NCI-H2029 treated with DMSO at 0.1 percent for 48 hours (cell line): Measurements from ENCODE around the gene MANEAL.

Experiments
- DNase-seq: peaks from one replicate; lab custom pipeline; 2025; lab: John Stamatoyannopoulos, UW

Gene MANEAL

DNA sequence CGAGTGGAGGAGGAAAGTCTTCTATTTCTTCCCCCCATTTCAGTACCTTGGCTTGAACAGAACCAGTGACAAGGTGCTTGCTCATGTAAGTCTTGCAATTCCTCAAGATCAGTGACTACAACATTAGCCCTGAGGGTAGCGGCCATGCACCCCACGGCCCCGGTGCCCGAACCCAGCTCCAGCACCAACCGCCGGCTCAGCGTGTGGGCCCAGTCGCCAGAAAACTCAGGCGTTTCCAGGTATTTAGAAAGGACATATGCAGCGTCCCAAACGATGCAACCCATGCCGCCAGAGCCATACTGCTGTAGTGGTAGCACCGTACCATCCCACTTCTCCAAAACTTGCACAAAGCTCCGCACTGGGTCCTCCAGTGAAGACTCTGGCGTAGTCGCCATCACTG lies 11.2 kb upstream of the MANEAL start:
- DNase-seq, result no peak

- no peak for DNase-seq
Measured at GRCh38 chr1:37792943-37793686, 532 bp upstream of the MANEAL start.

DNA sequence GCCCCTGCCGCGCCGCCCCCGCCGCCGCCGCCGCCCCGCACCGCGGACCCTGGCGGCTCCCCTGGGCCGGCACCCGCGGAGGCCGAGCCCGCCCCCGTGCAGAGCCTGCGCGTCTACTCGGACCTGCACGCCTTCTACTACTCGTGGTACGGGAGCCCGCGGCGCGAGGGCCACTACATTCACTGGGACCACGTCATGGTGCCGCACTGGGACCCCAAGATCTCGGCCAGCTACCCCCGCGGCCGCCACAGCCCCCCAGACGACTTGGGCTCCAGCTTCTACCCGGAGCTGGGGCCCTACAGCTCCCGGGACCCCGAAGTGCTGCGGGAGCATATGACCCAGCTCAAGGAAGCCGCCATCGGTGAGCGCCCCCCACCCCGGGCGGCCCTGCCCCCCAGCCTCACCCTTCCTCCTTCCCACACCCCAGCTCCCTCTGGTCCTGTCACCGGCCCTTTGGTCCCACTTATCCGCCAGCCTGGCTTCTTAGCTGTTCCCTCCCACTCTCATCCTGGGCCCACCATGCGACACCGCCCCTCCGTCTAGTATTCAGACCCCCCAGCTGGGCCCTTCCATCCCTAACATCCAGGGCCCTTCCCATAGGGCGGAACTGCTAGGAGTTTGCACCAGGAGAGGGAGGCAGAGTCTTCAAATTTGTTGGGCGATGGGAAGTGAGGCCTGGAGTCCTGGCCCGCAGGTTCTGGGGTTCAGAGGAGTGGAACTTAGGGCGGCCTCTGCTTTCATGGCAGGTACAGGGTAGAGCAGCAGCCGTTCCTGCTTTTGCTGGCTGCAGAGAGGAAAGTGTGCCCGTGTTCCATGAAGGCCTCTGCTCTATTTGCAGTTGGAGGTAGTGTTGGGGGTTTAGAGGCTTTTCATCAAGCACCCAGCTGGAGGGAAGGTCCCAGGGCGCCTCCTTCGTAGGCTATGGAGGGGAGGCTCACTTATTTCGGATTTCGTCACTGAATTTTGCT lies 1.0 kb downstream of the MANEAL start:
- no peak for DNase-seq

DNA sequence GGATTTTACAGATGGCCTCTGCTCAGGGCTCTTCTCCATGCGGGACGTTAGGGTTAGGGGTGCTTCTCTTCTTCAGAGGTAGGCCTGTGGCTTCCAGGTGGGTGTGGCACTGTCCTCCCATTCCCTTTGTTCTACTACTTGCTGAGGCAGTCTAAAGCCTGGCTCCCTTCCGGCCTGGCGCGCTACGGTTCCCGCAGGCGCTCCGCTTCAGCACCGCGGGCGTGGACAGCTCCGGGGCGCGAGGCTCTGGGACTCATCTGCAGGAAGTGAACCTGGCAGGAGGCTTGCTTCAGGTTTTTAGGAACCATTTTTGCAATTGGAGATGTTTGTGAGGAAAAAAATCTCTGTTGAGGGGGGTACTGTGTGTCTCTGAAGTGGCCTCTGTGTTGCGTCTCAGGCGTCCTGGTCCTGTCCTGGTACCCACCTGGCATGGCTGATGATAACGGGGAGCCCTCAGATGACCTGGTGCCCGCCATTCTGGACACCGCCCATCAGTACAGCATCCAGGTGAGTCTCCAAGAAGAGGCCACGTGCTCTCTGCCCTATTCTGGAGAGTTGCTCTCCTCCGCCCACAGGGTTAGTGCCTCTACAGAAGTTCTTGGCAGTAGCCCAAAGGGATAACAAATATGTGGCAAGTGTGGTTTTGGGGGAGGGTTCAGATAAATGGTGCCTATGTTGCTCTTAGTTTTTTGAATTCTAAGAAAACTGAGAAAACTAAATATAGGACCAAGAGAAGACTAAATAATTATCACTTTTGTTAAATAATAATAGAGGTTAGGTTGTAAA lies 1.9 kb downstream of the MANEAL start:
- peak; percentile 50 for DNase-seq

DNA sequence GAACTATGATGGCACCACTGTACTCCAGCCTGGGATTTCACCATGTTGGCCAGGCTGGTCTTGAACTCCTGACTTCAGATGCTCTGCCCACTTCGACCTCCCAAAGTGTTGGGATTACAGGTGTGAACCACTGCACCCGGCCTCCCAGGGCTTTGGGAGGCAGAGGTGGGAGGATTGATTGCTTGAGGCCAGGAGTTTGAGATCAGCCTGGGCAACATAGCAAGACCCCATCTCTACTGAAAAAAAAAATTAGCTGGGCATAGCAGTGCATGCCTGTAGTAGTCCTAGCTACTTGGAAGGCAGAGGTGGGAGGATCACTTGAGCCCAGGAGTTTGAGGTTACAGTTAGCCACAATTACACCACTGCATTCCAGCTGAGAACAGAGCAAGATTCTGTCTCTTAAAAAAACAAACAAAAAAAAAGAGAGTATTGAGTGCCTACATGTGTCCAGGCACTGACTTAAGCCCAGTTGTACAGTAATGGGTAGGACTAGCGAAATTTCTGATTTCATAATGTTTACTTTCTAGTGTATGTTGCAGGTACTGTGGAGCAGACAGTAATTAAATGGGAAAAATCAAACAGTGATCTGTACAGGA lies 4.2 kb downstream of the MANEAL start:
- no peak for DNase-seq

DNA sequence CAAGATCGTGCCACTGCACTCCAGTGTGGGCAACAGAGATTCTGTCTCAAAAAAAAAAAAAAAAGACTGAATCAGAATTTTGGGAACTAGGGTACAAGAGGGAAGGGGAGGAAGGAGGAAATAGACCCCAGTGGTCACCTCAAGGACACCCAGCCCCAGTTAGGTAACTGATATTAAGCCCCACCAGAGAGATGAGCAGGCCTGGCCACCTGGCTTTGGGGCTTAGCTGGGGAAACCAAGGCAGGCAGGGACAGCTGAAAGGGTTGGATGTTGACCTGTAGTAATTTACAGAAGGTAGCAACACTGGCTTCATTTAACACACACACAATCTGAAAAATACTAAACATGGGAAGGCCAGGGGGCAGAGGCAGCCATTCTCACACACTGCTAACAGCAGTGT lies 8.8 kb downstream of the MANEAL start:
- DNase-seq, result no peak

GRCh38 chr1:37807220-37807554 lies 13.5 kb downstream of the MANEAL start:
- DNase-seq, result no peak

DNA sequence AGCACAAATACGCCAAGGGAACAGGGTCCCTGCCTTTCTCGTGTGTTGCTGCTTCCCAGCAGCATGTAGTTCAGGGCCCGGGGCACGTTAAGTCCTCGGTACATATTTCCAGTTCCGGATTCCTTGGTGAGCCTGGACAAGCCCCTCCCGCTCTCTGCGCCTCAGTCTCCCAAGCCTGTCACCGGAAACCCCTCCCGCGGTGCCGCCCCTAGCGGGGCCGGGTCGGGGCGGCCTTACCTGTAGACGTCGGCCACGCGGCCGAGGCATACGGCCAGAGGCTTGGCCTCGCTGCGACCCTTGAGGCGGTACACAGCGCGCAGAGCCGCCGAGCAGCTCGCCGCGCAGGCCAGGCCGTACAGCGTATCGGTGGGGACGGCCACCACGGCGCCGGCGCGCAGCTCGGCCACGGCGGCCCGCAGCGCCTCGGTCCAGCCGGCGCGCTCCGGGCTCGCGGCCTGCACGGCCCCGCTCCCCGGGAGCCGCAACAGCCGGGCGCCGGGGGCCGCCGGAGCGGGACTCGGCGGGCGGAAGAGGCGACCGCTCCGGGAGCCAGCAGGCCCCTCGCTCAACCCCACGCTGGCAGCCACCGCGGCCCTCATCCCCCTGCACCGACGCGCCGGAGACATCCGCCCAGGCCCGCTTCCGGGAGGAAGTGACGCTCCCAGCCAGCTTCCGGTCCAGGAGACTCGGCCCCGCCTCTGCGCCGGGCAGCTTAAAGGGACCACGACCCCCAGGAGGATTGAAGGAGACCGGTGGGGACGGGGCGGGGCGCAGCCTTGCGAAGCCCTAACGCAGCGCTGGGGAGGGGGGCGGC lies 14.1 kb downstream of the MANEAL start, which contains the start of the genes C1orf122 and YRDC:
C1orf122 (plus strand) TSS at position 236 of the 814 bp plus-strand sequence. CDS start 615 bp downstream, outside the sequence.
YRDC (minus strand) TSS at position 654 of the 814 bp plus-strand sequence; CDS start at position 626, 28 bp downstream.
- DNase-seq, result peak; percentile 96

- DNase-seq, result peak; percentile 95
Measured at GRCh38 chr1:37808369-37809319, 15.0 kb downstream of the MANEAL start.

DNA sequence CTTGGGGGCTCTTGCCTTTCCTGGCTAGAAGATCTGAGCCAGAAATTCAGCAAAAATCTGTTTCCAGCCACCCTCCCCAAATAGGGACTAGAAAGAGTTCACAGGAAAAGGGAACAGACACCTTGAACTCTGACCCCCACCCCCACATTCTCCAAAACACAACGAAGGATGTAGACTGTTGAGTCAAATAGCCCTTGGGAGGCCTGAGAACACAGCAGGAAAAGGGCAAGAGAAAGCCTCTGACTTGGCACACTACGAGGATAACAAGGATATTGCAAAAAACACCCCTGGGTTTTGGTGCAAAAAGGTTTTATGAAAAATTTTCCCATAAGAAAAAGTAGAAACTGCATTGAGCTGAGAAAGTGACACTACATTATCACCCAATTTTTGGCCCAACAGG lies 16.3 kb downstream of the MANEAL start:
- no peak for DNase-seq

- DNase-seq, result peak; percentile 91
Measured at GRCh38 chr1:37811027-37811655, 17.5 kb downstream of the MANEAL start.

DNA sequence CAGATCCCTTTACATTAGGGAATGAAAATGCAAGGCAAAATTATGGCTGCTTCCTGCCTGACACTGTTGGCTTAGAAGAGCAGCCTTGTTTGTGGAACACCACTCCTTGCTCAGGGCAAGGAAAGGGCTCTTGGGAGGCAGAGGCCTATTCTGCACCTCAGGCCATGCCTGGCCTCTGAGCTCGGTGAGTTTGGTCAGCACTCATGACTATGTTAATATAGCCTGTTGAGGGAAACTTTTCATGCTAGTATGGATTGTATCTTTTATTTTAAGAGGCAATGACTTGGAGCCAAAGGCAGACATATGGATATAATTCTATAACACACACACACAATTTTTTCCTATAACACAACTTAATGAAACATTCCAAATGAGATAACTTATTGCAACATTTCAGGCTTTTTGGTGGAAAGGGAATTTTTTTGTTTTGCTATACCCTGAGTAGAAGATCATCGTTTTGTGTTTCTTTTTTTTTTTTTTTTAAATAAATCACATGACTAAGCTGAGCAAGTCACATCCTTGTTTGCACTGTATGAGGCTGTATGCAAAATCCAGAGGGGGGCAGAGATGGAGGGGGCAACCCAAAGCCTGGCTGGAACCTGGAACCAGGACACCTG lies 20.0 kb downstream of the MANEAL start:
- DNase-seq, result no peak

DNA sequence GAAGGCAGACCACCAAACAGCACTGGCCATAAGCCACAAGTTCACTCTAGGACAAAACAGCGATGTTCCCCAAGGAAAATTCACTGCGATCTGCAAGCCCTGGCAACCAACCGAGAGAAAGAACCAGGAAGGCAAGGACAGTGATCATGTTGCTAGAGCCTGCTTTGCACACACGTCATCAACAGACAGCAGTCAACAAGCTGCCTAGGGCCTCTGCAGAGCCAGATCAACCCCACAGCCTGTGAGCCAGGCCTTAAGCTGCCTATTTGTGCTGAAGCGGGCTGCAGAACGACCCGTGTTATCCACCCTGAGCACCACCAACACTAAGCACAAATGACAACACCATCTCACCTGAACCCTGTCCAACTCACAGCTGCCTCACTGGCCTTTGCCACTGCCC lies 20.6 kb downstream of the MANEAL start:
- no peak for DNase-seq

DNA sequence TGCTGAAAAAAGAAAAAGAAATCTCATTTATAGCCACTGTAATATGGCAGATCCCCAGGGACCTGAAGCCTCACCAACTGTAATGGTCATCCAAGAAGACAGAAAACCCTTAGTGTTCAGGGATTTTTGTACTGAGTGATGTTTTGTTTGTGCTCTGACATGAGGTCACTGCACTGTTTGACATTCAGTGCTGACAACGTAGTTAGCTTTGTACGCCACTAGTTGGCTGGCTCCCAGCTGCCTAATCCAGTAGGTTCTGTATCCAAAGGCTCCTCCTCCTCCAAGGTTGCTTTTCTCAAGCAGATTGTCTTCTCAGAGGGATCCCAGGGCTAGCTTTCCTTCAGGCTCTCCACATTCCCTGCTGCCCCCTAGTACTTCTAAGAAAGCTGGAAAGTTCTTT lies 23.8 kb downstream of the MANEAL start:
- DNase-seq, result peak; percentile 19

DNA sequence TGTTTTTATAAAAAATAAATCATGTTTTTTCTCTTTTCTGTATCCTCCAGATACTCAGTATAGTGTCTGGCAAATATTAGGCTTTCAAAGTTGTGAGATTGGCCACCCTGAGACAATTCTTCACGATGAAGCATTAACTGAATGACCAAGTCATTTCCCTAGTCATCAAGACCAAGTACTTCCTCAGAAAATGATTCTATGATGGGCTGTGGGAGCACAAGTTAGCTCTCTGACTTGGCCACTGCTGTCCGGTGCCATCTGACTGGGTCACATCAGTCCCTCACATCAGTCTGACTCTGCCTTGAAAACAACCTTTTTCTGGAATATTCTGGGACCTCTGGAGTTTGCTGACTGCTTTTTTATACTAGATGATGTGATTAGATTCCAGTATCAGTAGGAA lies 27.8 kb downstream of the MANEAL start:
- no peak for DNase-seq

GRCh38 chr1:37822906-37823815 lies 29.5 kb downstream of the MANEAL start:
- DNase-seq, result no peak

GRCh38 chr1:37824001-37824400 lies 30.4 kb downstream of the MANEAL start:
- DNase-seq, result no peak

- no peak for DNase-seq
Measured at GRCh38 chr1:37825506-37825905, 31.9 kb downstream of the MANEAL start.
